Inferior parietal cortex (tissue), 1 donor: Measurements from ENCODE around the gene ADI1.
A peak's percentile ranks its signal among the peaks of the same experiment; 100 is the strongest.
"Not testable (repeated sequence)": the region's sequence is repeated elsewhere in the genome, so short reads cannot be mapped to it uniquely, and the experiment has no call there.

ENCODE experiments used
- DNase-seq: peaks from one replicate; pipeline ENCODE4 v3.0.0-alpha.2; 2016; ENCODE audit errors: extremely low spot score

The ADI1 gene

DNA sequence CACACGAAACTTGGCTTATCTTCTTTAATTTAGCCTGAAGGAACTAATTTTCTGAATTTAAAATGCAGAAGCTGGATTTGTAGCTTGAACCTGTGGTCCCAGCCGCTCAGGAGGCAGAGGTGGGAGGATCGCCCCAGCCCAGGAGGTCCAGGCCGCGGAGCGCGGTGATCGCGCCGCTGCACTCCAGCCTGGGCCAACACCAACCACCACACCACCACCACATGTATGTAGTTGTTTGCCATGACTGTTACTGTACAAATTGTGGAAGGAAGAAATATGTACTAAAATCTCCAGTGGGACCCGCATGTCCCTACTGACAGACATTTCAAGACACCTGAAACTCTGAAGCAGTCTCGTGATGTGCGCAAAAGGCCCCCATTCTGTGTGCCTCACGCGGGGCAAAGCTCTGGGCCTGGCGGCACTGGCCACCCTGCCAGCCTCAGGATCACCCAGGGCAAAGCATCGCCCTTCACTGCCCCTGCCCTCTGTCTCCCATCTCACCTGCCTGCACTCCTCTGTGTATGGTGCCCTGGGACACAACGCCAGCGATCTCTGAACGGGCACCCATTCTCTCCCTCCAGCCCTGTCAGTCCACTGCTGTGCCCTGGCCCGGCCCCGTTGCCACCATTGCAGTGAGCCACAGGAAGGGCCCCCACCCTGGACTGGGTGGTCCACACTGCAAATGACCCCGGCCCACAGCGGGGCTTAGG, 10.1 kb upstream of the ADI1 start:
- no peak for DNase-seq

- DNase-seq, result no peak
Measured at GRCh38 chr2:3527886-3528785, 8.8 kb upstream of the ADI1 start.

GRCh38 chr2:3526871-3527270, 7.5 kb upstream of the ADI1 start:
- no peak for DNase-seq

DNA sequence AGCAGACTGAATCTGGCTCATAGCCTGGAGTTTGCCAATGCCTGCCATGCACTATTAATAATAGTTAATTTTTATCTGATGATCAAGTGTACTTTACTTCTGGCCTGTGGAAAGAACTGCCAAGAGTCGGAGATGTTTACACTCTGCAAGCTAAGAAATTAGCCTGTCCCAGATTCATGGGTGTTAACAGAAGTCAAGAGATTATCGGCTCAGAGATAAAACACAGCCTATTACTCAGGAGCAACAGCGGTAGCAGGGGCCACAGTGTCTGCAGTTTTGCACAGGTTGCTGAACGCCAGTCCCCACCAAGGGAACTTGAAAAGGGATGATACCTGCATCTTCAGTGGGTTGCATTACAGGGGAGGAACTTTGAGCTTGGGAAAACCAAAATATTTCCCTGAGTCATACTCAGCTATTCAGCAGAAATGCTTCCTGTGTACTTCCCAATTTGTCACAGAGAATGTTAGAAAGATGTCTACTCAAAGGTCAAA, 4.3 kb upstream of the ADI1 start:
- DNase-seq, result no peak

- no peak for DNase-seq
Measured at GRCh38 chr2:3522961-3523421, 3.7 kb upstream of the ADI1 start.

- no peak for DNase-seq
Measured at GRCh38 chr2:3520591-3520990, 1.3 kb upstream of the ADI1 start.

GRCh38 chr2:3518496-3519254, 656 bp downstream of the ADI1 start:
- peak; percentile 93 for DNase-seq

DNA sequence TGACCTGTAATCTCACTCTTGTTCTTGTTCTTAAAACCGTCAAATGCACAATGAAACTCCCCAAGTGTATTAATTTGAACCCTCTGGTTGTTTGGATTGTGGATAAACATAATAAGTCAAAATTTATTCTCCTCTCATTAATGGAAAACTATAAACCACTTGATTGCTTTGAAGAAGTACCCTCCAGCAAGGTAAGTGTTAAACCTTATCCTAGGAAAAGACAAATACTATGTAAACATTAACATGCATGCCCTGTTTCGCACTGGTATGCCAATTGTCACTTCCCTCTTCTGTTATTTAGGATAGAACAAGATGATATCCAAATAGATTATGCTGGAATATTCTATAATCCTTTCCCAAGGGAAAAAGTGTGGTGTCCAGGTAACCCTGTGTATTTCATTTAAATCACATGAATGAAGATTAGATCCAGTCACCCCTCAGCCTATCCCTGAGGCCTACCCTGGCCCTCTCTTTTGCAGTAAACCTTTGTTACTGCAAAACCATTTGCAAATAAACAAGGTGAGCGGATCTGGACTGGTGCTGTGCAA, 1.3 kb downstream of the ADI1 start:
- no peak for DNase-seq

DNA sequence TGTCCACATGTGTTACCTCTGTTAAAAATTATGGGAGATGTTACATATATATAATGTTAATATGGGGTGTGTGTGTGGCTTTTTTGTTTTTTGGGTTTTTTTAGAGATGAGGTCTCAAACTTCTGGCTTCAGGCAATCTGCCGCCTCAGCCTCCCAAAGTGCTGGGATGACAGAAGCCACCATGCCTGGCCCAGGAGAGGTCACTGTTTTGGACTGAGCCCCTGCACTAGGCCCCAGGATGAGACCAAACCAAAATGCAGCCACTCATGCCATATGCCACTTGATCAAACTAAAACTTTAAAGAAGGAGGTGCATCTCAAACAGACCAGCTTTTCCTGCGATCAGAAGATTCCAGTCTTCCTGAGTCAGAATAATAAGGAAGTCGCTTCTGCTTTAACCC, 2.5 kb downstream of the ADI1 start:
- no peak for DNase-seq

GRCh38 chr2:3515438-3515837, 3.9 kb downstream of the ADI1 start:
- DNase-seq, result not testable (repeated sequence)

DNA sequence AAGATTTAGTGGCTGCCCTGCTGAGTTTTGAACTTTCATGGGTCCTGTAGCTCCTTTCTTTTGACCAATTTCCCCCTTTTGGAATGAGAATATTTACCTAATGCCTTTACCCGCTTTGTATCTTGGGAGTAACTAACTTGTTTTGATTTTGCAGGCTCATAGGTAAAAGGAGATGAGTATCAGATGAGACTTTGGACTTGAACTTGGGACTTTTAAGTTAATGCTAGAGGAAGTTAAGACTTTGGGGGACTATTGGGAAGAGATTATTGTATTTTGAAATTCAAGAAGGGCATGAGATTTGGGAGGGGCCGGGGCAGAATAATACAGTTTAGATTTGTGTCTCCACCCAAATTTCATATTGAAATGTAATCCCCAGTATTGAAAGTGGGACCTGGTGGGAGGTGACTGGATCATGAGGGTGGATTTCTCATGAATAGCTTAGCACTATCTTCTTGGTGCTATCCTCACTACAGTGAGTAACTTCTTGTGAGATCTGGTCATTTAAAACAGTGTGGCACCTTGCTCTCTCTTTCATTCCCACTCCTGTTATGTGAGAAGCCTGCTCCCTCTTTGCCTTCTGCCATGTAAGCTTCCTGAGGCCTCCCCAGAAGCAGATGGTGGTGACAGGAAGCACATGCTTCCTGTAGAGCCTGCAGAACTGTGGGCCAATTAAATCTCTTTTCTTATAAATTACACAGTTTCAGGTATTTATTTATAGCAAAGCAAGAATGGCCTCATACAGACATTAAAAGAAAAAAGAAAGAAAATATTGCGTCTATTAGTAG, 6.1 kb downstream of the ADI1 start:
- no peak for DNase-seq

DNA sequence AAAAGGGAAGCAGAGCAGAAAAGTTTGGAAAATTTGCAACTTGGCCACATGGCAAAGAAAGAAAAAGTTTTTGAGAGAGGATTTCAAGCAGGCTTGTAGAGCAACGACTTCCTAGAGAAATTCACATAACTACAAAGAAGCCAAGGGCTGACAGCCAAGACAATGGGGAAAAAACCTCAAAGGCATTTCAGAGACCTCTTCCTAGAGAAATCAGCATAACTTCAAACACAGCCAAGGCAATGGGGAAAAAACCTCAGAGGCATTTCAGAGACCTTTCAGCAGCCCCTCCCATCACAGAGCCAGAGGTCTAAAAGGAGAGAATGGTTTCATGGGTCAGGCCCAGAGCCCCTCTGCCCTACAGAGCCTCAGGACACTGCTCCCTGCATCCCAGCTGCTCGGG, 7.2 kb downstream of the ADI1 start:
- no peak for DNase-seq

DNA sequence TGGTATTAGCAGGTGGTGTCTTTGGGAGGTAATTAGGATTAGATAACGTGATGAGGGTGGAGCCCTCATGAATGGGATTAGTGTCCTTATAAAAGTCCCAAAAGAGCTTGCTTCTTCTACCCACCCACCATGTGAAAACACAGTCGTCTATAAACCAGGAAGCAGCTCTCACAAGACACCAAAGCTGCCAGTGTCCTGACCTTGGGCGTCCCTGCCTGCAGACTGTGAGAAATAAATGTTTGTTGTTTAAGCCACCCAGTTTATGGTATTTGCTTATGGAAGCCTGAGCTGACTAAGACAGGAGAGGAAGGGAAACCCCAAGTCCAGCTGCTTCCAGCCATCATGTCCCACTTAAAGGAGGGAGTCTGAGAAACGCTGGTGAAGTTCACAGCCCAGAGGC, 13.6 kb downstream of the ADI1 start:
- DNase-seq, result no peak

GRCh38 chr2:3504741-3505140, 14.6 kb downstream of the ADI1 start:
- DNase-seq, result no peak

DNA sequence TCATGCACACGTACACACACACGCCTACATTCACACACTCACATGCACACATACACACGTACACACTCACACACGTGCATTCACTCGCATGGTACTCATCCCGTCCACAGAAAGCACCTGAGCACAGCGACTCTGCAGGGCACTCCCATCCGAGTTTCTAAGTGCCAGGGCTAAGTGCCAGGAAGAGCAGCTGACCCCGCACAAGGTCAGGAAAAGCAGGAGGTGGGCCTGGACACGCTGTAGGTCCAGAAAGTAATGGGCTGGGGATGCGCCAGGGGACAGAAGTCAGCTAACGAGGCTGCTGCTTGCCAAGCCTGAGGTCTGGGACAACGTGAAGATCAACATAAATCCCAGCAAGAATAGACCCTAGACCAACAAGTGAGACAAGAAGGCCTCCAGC, 15.8 kb downstream of the ADI1 start:
- DNase-seq, result no peak

- no peak for DNase-seq
Measured at GRCh38 chr2:3503046-3503445, 16.3 kb downstream of the ADI1 start.

DNA sequence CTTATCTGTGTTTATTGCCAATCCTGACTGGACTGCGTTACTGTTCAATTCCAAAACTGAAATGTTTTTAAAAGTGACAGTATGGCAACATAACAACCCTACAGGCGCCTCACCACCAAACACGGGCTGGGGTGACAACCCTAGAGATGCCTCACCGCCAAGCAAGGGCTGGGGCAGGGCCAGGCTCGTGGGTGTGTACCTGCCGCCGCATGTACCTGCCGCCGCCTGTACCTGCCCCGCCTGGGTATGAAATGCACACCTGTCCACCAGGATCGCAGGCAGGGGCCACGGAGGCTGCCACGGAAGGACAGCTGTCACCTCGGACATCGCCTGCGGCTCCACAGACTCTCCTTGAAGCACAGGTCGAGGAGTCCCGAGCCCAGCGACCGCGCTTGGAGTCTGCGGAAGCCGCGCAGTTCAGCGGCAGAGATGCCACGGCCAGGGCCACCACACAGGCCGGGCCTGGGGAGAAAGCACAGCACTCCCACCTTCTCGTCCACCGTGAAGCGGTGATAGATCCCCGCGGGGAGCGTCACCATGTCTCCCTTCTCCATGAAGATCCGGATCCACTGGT, 18.9 kb downstream of the ADI1 start:
- DNase-seq, result no peak

- no peak for DNase-seq
Measured at GRCh38 chr2:3498783-3499394, 20.4 kb downstream of the ADI1 start.

GRCh38 chr2:3496708-3497080, 22.6 kb downstream of the ADI1 start:
- DNase-seq, result not testable (repeated sequence)

DNA sequence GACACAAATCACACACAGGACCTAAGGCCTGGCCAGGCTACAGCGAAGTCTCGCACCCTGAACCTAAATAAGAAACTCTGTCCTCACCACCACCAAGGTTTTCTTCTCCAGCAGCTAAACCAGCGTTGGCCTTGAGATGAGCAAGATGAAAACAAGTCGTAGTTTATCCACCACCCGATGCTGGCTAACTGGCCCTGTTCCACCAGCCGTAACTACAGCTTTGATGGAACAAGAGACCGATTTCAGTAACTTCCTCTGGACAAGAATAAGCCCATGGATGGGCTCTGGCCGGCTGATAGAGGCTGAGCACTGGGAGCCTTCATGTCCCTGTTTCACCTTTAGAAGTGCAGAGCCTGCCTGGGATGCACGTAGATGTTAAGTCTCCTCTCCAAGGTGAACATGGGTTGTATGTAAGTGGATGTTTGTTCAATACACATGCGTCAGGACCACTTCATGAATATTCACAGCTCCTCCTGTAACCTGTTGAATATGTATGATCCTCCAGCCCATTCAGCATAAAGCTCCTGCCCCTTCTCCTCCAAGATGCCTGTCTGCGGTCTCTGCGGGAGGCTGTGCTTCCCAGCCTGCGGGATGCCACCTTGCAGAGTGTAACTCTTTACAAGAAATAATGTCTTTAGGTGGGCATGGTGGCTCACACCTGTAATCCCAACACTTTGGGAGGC, 24.2 kb downstream of the ADI1 start:
- no peak for DNase-seq
